GM10847 (cell line): ENCODE data around the gene KYNU.

Source experiments
- POLR2A ChIP-seq: IDR thresholded peaks from 2 replicates; pipeline ENCODE4 v1.6.1; 2011; ENCODE audit not compliant: insufficient read length; ENCODE audit errors: extremely low read depth

Gene KYNU

GRCh38 chr2:142944264-142944663 is 66.8 kb downstream of the KYNU start:
- TF ChIP-seq POLR2A: no peak

DNA sequence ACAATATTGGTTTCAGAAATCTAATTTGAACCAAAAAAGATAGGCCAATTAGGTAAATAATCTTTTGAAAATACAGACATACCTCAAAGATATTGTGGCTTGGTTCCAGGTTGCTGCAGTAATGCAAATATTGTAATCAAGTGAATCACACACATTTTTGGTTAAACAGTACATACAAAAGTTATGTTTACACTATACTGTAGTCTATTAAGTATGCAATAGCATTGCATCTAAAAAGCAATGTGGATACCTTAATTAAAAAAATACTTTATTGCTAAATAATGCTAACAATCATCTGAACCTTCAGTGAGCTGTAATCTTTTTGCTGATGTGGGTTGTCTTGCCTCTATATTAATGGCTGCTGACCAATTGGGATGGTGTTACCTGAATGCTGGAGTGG is 67.3 kb downstream of the KYNU start:
- no peak for TF ChIP-seq POLR2A

GRCh38 chr2:142946941-142947340 is 69.5 kb downstream of the KYNU start:
- TF ChIP-seq POLR2A: no peak

DNA sequence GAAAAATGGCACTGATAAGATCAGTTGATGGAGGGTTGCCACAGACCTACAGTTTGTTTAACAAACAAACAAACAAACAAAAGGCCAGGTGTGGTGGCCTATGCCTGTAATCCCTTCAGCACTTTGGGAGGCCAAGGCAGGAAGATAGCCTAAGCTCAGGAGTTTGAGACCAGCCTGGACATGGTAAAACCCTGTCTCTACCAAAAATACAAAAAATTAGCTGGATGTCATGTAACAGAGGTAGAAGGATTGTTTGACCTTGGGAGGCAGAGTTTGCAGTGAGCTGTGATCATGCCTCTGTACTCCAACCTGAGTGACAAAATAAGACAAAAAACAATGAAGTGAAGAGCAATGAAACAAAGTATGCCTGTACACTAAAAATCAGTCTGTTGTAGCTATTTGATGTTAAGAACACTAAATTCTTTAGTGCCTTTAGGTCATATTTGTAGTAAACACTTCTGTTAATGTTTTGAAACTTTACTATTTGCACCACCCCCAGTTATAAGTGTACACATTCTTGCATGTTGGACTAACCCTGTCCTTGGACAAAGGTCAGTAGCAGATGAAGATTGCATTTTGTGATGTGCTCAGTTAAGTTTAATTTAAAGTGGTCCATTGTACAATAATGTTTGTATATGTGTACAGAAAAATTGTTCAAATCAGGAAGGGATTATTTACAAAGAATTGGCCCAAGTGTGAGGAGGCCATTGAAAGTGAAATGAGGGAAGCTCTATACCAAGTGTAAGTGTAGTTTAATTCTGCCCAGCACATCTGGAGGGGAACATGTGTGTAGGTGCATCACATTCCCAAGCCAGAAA is 73.9 kb downstream of the KYNU start:
- TF ChIP-seq POLR2A: no peak

DNA sequence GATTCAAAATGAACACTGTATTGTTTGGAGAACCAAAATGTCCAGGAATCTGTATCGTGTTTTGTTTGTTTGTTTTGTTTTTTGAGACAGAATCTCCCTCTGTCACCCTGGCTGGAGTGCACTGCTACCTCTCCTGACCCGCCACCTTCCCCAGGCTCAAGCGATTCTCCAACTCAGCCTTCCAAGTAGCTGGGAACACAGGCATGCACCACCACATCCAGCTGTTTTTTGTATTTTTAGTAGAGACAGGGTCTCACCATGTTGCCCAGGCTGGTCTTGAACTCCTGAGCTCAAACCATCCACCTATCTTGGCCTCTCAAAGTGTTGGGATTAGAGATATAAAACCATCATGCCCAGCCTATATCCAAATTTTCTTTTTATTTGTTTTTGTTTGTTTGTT is 74.6 kb downstream of the KYNU start:
- no peak for TF ChIP-seq POLR2A

- no peak for TF ChIP-seq POLR2A
Measured at GRCh38 chr2:142952793-142953494, 75.5 kb downstream of the KYNU start.

- TF ChIP-seq POLR2A: no peak
Measured at GRCh38 chr2:142954493-142954892, 77.0 kb downstream of the KYNU start.

DNA sequence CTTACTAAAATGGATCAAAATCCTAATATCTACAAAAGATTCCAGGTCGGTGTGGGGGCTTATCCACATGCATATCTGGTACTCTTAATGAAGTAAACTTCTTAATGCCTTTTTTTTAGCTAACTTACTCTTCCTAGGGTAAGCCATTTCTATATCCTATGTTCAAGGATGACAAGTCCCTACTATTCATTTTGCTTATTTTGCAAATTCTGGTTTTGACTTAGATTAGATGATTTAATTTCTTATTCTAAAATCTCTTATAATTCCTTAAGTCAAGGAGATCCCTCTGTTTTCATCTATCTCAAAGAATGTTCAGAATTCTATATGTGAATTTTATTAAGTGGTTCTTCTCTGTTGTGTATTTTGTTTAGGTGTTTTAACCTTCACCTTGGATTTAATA is 79.7 kb downstream of the KYNU start:
- TF ChIP-seq POLR2A: no peak

DNA sequence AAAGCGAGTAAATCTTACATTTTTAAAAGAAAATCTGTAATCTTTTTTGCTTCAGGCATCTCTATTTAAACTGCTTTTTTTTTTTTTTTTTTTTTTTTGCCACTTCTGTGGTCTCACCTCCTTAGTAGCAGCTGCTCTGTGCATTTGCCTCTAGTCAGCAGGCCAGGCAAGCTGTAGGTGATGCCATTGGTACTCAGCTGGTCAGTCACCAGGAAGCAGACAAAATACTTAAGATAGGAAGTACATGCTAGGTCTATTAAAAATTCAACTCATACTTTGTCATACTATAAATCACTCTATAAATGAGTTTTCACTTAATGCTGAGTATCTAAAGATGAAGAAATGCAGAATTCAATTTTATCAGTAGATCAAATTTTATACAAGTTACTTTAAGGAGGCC is 83.7 kb downstream of the KYNU start:
- TF ChIP-seq POLR2A: no peak

- no peak for TF ChIP-seq POLR2A
Measured at GRCh38 chr2:142965443-142965842, 88.0 kb downstream of the KYNU start.

DNA sequence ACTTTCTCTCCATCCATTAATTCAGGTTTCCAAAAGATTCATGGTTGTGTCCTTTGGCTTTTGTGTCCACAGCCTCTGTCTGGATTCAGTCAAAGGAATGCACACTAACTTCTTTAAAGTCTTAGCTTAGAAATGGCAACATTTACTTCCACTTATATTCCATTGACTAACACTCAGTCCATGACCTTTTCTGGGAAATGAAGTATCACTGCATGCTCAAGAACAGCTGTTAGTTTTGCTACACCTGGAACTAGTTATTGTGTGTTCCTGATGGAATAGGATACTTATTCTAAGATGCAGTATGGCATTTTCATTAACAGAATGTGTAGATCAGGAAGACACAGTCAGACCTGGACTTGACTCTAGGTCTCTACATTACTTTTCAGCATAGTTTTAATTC is 88.8 kb downstream of the KYNU start:
- TF ChIP-seq POLR2A: no peak

DNA sequence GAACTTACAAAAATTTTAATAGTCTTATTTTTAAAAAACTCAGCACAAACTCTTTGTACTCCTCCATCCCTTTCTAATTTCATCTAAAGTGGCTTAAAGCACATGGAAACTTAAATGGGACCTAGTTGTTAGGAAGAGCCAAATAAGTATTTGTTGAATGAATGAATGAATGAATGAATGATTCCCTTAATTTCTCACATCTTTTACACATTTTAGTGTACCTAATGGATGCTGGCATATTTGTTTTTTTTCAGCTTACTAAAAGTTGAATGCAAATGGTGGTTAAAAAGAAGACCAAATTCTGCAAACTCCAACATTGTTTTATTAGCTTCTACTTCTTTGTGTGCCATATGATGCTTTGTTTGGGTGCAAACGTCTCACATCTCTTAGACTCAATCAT is 89.6 kb downstream of the KYNU start:
- TF ChIP-seq POLR2A: no peak

DNA sequence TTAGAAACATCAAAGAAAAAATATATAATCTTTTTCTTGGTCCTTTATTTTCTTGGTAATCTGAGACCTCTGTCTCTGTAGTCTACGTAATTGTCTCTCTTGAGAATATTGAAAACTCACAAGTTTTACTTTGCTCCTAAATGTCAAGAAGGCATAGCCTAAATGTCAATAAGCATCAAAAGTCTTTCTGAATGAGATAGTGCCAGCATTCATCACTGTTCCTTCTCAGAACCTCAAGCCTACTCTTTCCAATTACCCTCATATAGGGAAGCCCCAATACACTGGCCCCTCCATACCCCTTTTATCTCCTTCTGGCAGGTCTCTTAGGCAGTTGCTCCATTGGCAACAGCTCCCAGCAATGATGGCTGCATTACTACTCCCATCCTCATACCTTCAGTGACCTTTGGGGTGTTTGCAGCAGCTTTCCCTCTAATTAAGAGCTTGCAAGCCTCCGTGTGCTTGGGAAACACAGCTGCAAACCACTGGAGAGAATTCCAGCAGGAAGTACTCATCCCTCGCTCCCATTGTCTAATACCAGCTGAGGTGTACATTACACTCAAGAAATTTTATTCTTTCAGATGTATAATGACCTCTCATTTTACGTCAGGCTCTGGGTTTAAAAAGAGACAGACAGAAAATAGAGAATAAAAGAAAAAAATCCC is 95.8 kb downstream of the KYNU start:
- no peak for TF ChIP-seq POLR2A

- TF ChIP-seq POLR2A: no peak
Measured at GRCh38 chr2:142973822-142974207, 96.4 kb downstream of the KYNU start.

GRCh38 chr2:142974288-142975024 is 97.0 kb downstream of the KYNU start:
- no peak for TF ChIP-seq POLR2A
